HepG2 (cell line): ENCODE data around the gene RUSF1. TPM values are rescaled to one million over a fixed set of nuclear protein-coding genes. Genes with fewer than 3 reads are reported as not detected.

Experiments used
- DMAP1 ChIP-seq: IDR thresholded peaks from 2 replicates; pipeline ENCODE4 v1.6.1; 2016
- DNMT1 ChIP-seq: sonication (generic); formaldehyde crosslinking; IDR thresholded peaks from 2 replicates; pipeline ENCODE4 v1.5.1; 2020; ENCODE audit warnings: mild to moderate bottlenecking, missing genetic modification reagents
- GLMP ChIP-seq: sonication (generic); formaldehyde crosslinking; IDR thresholded peaks from 2 replicates; pipeline ENCODE4 v1.9.0; 2021; ENCODE audit warnings: missing genetic modification reagents, mild to moderate bottlenecking, borderline replicate concordance
- GMEB2 ChIP-seq: IDR thresholded peaks from 2 replicates; pipeline ENCODE4 v1.6.1; 2016; ENCODE audit warnings: missing biosample characterization, missing genetic modification reagents, low read depth
- HNF1A ChIP-seq, 2 experiments: sonication (generic) in 1 of 2; formaldehyde crosslinking in 1 of 2; IDR thresholded peaks; 2 replicates each; pipeline versions ENCODE4 v1.4.0 to v1.6.1; 2016 to 2020; ENCODE audit warnings: borderline replicate concordance in 1 of 2, low read depth in 1 of 2, mild to moderate bottlenecking in 1 of 2, missing genetic modification reagents in 1 of 2
- ISX ChIP-seq: sonication (generic); formaldehyde crosslinking; conservative IDR thresholded peaks from 2 replicates; pipeline ENCODE4 v1.5.0; 2020; ENCODE audit warnings: missing genetic modification reagents
- KMT2B ChIP-seq: IDR thresholded peaks from 2 replicates; pipeline ENCODE4 v1.6.1; 2016; ENCODE audit warnings: missing genetic modification reagents, missing compliant biosample characterization
- LBX2 ChIP-seq: sonication (generic); formaldehyde crosslinking; IDR thresholded peaks from 2 replicates; pipeline ENCODE4 v1.5.0; 2020; ENCODE audit warnings: missing genetic modification reagents, mild to moderate bottlenecking, borderline replicate concordance
- MED13 ChIP-seq: sonication (generic); formaldehyde crosslinking; IDR thresholded peaks from 2 replicates; pipeline ENCODE4 v1.5.0; 2020; ENCODE audit warnings: missing genetic modification reagents
- NFE2L2 ChIP-seq: fragments of 150-350 bp; IDR thresholded peaks from 2 replicates; pipeline ENCODE4 v1.6.1; 2014; ENCODE audit warnings: low read length
- NFKBIZ ChIP-seq: IDR thresholded peaks from 2 replicates; pipeline ENCODE4 v1.6.1; 2018; ENCODE audit warnings: missing genetic modification reagents, missing compliant biosample characterization
- TMF1 ChIP-seq: sonication (generic); formaldehyde crosslinking; IDR thresholded peaks from 2 replicates; pipeline ENCODE4 v1.8.1; 2022; ENCODE audit warnings: low read depth, missing genetic modification reagents
- USF2 ChIP-seq, 2 experiments: sonication (generic) in 1 of 2; formaldehyde crosslinking in 1 of 2; IDR thresholded peaks; 2 replicates each; pipeline versions ENCODE4 v1.5.1 to v1.6.1; 2011 to 2020; ENCODE audit warnings: borderline replicate concordance in 1 of 2, low read depth in 1 of 2, low read length in 1 of 2, mild to moderate bottlenecking in 1 of 2, missing genetic modification reagents in 1 of 2, moderate library complexity in 1 of 2
- XRCC5 ChIP-seq: fragments of 200-400 bp; formaldehyde crosslinking; optimal IDR thresholded peaks from 2 replicates; pipeline ENCODE3; 2017; ENCODE audit warnings: mild to moderate bottlenecking, low read length
- ZBTB37 ChIP-seq: sonication (generic); formaldehyde crosslinking; IDR thresholded peaks from 2 replicates; pipeline ENCODE4 v1.4.0; 2020; ENCODE audit warnings: mild to moderate bottlenecking, missing genetic modification reagents
- polyA plus RNA-seq, 8 experiments: library from polyadenylated mRNA; depleted of rRNA in 3 of 8; stranded (reverse) in 7 of 8; unstranded in 1 of 8; fragments of >200 nt; fragmentation: Illumina TruSeq in 4 of 8; extraction: Trizol in 4 of 8; gene quantifications; 2 replicates each; pipeline versions ENCODE4 v1.2.1 to v1.2.3, GENCODE V29; 2011 to 2016; ENCODE audit warnings: low read depth in 4 of 8, missing spikeins in 1 of 8, mixed read lengths in 1 of 8; ENCODE audit not compliant: insufficient read depth in 1 of 8
- total RNA-seq, 5 experiments: library from RNA; depleted of rRNA; stranded (reverse); fragments of >200 nt; fragmentation: Illumina TruSeq; extraction: Trizol; gene quantifications; 2 replicates each; pipeline ENCODE4 v1.2.3, GENCODE V29; 2016; ENCODE audit warnings: low read depth in 1 of 5

The RUSF1 gene
- total and polyA plus RNA-seq, 2 of the 13 experiments (the other 11 are each of a cell fraction or from before 2014, with no cell fraction given) = 40.8 to 50.2 TPM

GRCh38 chr16:31477220-31478216 lies 30.7 kb downstream of the RUSF1 start (continued):
- TF ChIP-seq USF2 (IDR thresholded peaks at IDR 0.05; ENCODE audit: low read depth, low read length) (no peak), USF2 (CRISPR knock-in tag; IDR thresholded peaks at IDR 0.05; ENCODE audit: borderline replicate concordance) (no peak), NFKBIZ (CRISPR knock-in tag) (peak; percentile 20; the same call in 1 of the 2 replicates), HNF1A (IDR thresholded peaks at IDR 0.05; ENCODE audit: low read depth) (no peak), HNF1A (CRISPR knock-in tag; IDR thresholded peaks at IDR 0.05; ENCODE audit: borderline replicate concordance) (peak; percentile 42; the same call in 1 of the 2 replicates), GMEB2 (no peak), ZBTB37 (no peak), ISX (no peak), DNMT1 (peak; percentile 49; the same call in 1 of the 2 replicates), DMAP1 (no peak; the same call in 1 of the 2 replicates), XRCC5 (peak; percentile 92), MED13 (CRISPR knock-in tag) (no peak), TMF1 (CRISPR knock-in tag) (peak; percentile 69; the same call in 1 of the 2 replicates), NFE2L2 (no peak), LBX2 (CRISPR knock-in tag) (peak; percentile 79; the same call in 1 of the 2 replicates), KMT2B (CRISPR knock-in tag) (peak; percentile 72), GLMP (CRISPR knock-in tag) (no peak)
